HEK293 (cell line): Measurements from ENCODE around the gene PIGQ.

Experiments used
- CTCF ChIA-PET: fragments of 350-600 bp; formaldehyde crosslinking; extraction: SDS; loops from one replicate; lab custom pipeline; 2021; ENCODE audit warnings: antibody characterized with exemption; lab: Yijun Ruan, JAX
- POLR2A ChIA-PET: fragments of 300-600 bp; formaldehyde crosslinking; extraction: SDS; loops from one replicate; lab custom pipeline; 2020; ENCODE audit warnings: antibody characterized with exemption, inconsistent platforms; lab: Yijun Ruan, JAX
- H3K27ac ChIP-seq: fragments of 200-500 bp; sonication (Bioruptor generic); 2 replicates; pipeline ENCODE4 v1.5.1; 2014; ENCODE audit warnings: low read depth, low read length, control low read depth, inconsistent platforms; ENCODE audit errors: extremely low read depth
- H3K36me3 ChIP-seq, 2 experiments: fragments of 200-500 bp in 1 of 2; sonication (Bioruptor generic) in 1 of 2; 1 replicate in 1 of 2; 2 replicates in 1 of 2; pipeline ENCODE4 v1.5.1; 2014 to 2017; ENCODE audit warnings: inconsistent platforms in 2 of 2, low read length in 2 of 2; ENCODE audit not compliant: control insufficient read depth in 2 of 2, insufficient read depth in 1 of 2
- H3K4me1 ChIP-seq: fragments of 200-500 bp; sonication (Bioruptor generic); 2 replicates; pipeline ENCODE4 v1.5.1; 2014; ENCODE audit warnings: mild to moderate bottlenecking, low read length, inconsistent platforms; ENCODE audit not compliant: control insufficient read depth, insufficient read depth
- H3K4me3 ChIP-seq: 2 replicates; pipeline ENCODE4 v1.5.1; 2011; ENCODE audit warnings: low read depth, mild to moderate bottlenecking, control low read depth, low read length, moderate library complexity
- H3K9me3 ChIP-seq: fragments of 200-500 bp; sonication (Bioruptor generic); 2 replicates; pipeline ENCODE4 v1.5.1; 2014; ENCODE audit warnings: low read depth, low read length, inconsistent platforms; ENCODE audit not compliant: control insufficient read depth, insufficient read depth
- BCL11B ChIP-seq: fragments of 450-650 bp; formaldehyde crosslinking; IDR thresholded peaks from 2 replicates; pipeline ENCODE4 v1.5.1; 2016; ENCODE audit warnings: low read depth, missing biosample characterization, missing genetic modification characterization
- GLIS1 ChIP-seq: fragments of 450-650 bp; formaldehyde crosslinking; IDR thresholded peaks from 2 replicates; pipeline ENCODE4 v1.5.1; 2016; ENCODE audit warnings: missing biosample characterization, missing genetic modification characterization
- GLIS2 ChIP-seq: fragments of 450-650 bp; formaldehyde crosslinking; IDR thresholded peaks from 2 replicates; pipeline ENCODE4 v1.5.1; 2016; ENCODE audit warnings: missing biosample characterization, missing genetic modification characterization
- KLF1 ChIP-seq: fragments of 450-650 bp; formaldehyde crosslinking; IDR thresholded peaks from 2 replicates; pipeline ENCODE4 v1.5.1; 2016; ENCODE audit warnings: missing biosample characterization, missing genetic modification characterization
- SP7 ChIP-seq: fragments of 450-650 bp; formaldehyde crosslinking; IDR thresholded peaks from 2 replicates; pipeline ENCODE4 v1.5.1; 2016; ENCODE audit warnings: missing biosample characterization, missing genetic modification characterization
- TCF7L2 ChIP-seq: IDR thresholded peaks from 2 replicates; pipeline ENCODE4 v1.6.1; 2011; ENCODE audit warnings: low read depth, mild to moderate bottlenecking, inconsistent platforms, low read length, moderate library complexity, borderline replicate concordance
- ZBTB1 ChIP-seq: fragments of 450-650 bp; formaldehyde crosslinking; IDR thresholded peaks from 2 replicates; pipeline ENCODE4 v1.5.1; 2016; ENCODE audit warnings: missing biosample characterization, missing genetic modification characterization
- ZBTB8A ChIP-seq: fragments of 450-650 bp; formaldehyde crosslinking; IDR thresholded peaks from 2 replicates; pipeline ENCODE4 v1.5.1; 2016; ENCODE audit warnings: missing biosample characterization, missing genetic modification characterization
- ZIC2 ChIP-seq: fragments of 450-650 bp; formaldehyde crosslinking; IDR thresholded peaks from 2 replicates; pipeline ENCODE4 v1.5.1; 2016; ENCODE audit warnings: missing biosample characterization, missing genetic modification characterization
- ZNF10 ChIP-seq: fragments of 450-650 bp; formaldehyde crosslinking; IDR thresholded peaks from 2 replicates; pipeline ENCODE4 v1.5.1; 2017; ENCODE audit warnings: missing biosample characterization, missing genetic modification characterization
- ZNF132 ChIP-seq: fragments of 450-650 bp; formaldehyde crosslinking; IDR thresholded peaks from 2 replicates; pipeline ENCODE4 v1.5.1; 2017; ENCODE audit warnings: missing biosample characterization, missing genetic modification characterization, borderline replicate concordance
- ZNF2 ChIP-seq: fragments of 450-650 bp; formaldehyde crosslinking; IDR thresholded peaks from 2 replicates; pipeline ENCODE4 v1.5.1; 2016; ENCODE audit warnings: missing biosample characterization, missing genetic modification characterization
- ZNF274 ChIP-seq, 2 experiments: fragments of 200-500 bp in 1 of 2; fragments of 450-650 bp in 1 of 2; sonication (Bioruptor generic) in 1 of 2; formaldehyde crosslinking in 1 of 2; IDR thresholded peaks; 2 replicates each; pipeline versions ENCODE4 v1.5.1 to v1.6.1; 2014 to 2016; ENCODE audit warnings: borderline replicate concordance in 1 of 2, inconsistent platforms in 1 of 2, low read length in 1 of 2, missing biosample characterization in 1 of 2, missing genetic modification characterization in 1 of 2
- ZNF366 ChIP-seq: fragments of 450-650 bp; formaldehyde crosslinking; conservative IDR thresholded peaks from 2 replicates; pipeline ENCODE4 v1.5.1; 2016; ENCODE audit warnings: missing biosample characterization, missing genetic modification characterization
- ZNF654 ChIP-seq: fragments of 450-650 bp; formaldehyde crosslinking; IDR thresholded peaks from 2 replicates; pipeline ENCODE4 v1.5.1; 2016; ENCODE audit warnings: low read depth, missing biosample characterization, missing genetic modification characterization
- ZNF792 ChIP-seq: fragments of 450-650 bp; formaldehyde crosslinking; IDR thresholded peaks from 2 replicates; pipeline ENCODE4 v1.5.1; 2016; ENCODE audit warnings: missing biosample characterization, missing genetic modification characterization
- ZNF837 ChIP-seq: fragments of 450-650 bp; formaldehyde crosslinking; IDR thresholded peaks from 2 replicates; pipeline ENCODE4 v1.5.1; 2016; ENCODE audit warnings: missing biosample characterization, missing genetic modification characterization
- TF ChIP-seq, protein P1 (sequence below): fragments of 450-650 bp; formaldehyde crosslinking; IDR thresholded peaks from 2 replicates; pipeline ENCODE4 v1.5.1; 2016; ENCODE audit warnings: missing biosample characterization, missing genetic modification characterization

The PIGQ gene

DNA sequence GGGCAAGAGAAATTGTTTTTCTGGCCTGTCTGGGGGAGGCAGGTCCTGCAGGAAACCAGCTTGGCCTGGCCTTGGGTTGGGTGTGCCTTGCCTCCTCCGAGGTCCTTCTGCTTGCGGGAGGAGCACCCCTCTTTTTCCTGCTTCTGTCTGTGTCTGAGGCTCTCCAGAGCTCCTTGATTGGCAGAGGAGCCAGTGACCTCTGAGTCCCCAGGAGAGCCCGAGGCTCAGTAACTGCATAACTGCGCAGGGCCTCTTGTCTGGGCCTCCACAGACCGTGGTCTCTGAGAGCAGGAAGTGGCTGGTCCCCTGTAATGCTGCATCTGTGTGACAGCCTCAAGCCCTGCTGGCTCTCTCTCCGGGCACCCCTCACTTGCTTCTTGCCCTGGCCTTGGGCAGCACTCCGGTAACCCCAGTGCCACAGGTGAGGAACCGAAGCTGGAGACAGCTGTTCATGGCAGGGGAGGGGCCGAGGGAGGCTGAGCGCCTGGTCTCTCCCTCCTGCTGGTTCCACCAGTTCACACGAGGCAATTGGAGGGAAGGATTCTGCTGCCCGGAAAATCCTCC, 40.7 kb upstream of the PIGQ start (continued):
- TF ChIP-seq, protein P1, sequence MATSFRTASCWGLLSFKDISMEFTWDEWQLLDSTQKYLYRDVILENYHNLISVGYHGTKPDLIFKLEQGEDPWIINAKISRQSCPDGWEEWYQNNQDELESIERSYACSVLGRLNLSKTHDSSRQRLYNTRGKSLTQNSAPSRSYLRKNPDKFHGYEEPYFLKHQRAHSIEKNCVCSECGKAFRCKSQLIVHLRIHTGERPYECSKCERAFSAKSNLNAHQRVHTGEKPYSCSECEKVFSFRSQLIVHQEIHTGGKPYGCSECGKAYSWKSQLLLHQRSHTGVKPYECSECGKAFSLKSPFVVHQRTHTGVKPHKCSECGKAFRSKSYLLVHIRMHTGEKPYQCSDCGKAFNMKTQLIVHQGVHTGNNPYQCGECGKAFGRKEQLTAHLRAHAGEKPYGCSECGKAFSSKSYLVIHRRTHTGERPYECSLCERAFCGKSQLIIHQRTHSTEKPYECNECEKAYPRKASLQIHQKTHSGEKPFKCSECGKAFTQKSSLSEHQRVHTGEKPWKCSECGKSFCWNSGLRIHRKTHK (tag by site-specific recombination), result no peak

- POLR2A ChIA-PET, result no interaction called here
- CTCF ChIA-PET, result interaction anchor here (0.6 kb wide), 1 partner anchor 129 kb away, joined by 4 read pairs; no protein-coding TSS in a partner anchor
Observed at GRCh38 chr16:530111-530817, 39.5 kb upstream of the PIGQ start.

DNA sequence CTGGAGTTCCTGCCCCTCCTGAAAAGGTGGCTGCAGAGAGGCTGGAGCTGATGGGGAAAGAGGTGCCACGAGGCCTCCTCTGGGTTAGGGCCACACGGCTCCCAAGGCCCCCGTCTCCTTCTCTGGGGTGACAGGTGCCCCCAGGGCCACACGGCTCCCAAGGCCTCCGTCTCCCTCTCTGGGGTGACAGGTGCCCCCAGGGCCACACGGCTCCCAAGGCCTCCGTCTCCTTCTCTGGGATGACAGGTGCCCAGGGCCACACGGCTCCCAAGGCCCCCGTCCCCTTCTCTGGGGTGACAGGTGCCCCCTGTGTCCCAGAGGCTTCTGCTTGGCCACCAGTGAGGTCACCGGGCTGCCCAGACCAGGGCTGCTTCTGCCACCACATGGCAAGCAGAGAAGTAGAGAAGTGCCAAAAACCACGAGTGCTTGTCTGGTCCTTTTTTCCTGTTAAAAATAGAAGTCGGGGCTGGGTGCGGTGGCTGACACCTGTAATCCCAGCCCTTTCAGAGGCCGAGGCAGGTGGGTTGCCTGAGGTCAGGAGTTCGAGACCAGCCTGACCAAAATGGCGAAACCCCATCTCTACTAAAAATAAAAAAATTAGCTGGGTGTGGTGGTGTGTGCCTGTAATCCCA, 38.2 kb upstream of the PIGQ start:
- ChIA-PET CTCF (interaction anchor here (0.9 kb wide), 1 partner anchor 181 kb away, joined by 3 read pairs; no protein-coding TSS in a partner anchor), POLR2A (interaction anchor here (0.6 kb wide), 1 partner anchor 11 kb away, joined by 3 read pairs; no protein-coding TSS in a partner anchor)
- Histone ChIP-seq H3K4me1 (peaks cover 8% of the 10 kb centered on the region), H3K9me3 (no peaks in the 10 kb centered on the region), H3K36me3 (peaks cover 0 to 29% of the 10 kb centered on the region in 2 experiments; a peak in 2 of 3 replicates), H3K27ac (no peak overlapping the region), H3K4me3 (no peak overlapping the region)
- TF ChIP-seq SP7 (tag by site-specific recombination), result no peak
- TF ChIP-seq ZNF837, result no peak
- TF ChIP-seq ZNF792 (tag by site-specific recombination), result no peak
- no peak for TF ChIP-seq ZNF132 (tag by site-specific recombination)
- TF ChIP-seq TCF7L2, result no peak
- TF ChIP-seq ZNF366 (tag by site-specific recombination), result no peak
- TF ChIP-seq ZNF10 (tag by site-specific recombination), result no peak
- no peak for TF ChIP-seq ZNF274 (IDR thresholded peaks at IDR 0.05; ENCODE audit: low read length)
- TF ChIP-seq ZNF274 (tag by site-specific recombination; IDR thresholded peaks at IDR 0.05; ENCODE audit: borderline replicate concordance), result no peak
- no peak for TF ChIP-seq ZNF654 (tag by site-specific recombination)

More at GRCh38 chr16:530111-530817, 39.5 kb upstream of the PIGQ start:
- TF ChIP-seq GLIS2 (peak; percentile 41), ZNF2 (tag by site-specific recombination) (no peak), GLIS1 (tag by site-specific recombination) (peak; percentile 20; the same call in 1 of the 2 replicates), ZIC2 (tag by site-specific recombination) (0 out of 2 replicates have a peak, but pooled peaks have one; percentile 14), KLF1 (tag by site-specific recombination) (peak; percentile 90)
- Histone ChIP-seq H3K4me1 (peaks cover 8% of the 10 kb centered on the region), H3K4me3 (no peak overlapping the region), H3K36me3 (peaks cover 0 to 26% of the 10 kb centered on the region in 2 experiments; a peak in 2 of 3 replicates), H3K9me3 (no peaks in the 10 kb centered on the region), H3K27ac (no peak overlapping the region)

DNA sequence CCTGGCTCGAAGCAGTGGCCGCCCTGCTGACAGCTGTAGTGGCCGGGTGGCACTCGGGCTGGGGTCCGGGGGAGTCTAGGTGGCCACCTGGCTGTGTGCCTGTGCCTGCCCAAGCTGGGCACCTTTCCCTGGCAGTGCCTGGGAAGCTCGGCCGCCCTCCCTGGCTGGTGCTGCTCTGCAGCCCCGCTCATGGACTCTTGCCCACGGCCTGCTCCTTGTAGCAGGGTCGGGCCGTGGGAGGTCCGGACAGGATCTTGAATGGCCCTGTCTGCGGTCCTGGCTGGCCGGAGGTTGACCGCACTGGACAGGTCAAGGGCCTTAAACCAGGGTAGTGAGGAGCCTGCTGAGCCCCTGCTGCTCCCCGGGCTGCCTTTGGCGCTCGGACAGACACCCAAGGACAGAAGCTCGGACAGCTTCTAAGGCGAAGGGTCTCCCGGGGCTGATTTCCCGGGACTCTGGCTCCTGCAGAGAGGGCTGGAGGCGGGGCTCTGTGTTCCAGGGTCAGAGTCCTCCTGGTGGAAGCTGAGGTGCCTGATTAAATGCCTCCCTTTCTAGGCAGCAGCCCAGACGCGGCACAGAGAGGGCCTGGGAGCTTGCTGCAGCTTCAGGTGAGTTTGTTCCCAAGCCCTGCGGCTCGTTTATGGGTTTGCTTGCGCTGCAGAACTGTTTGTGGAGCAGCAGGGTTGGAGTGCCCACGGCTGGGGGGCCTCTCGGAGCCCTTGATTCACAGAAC, 36.2 kb upstream of the PIGQ start:
- no peak overlapping the region for H3K4me3 ChIP-seq
- no peaks in the 10 kb centered on the region for H3K9me3 ChIP-seq
- H3K4me1 ChIP-seq, result peaks cover 8% of the 10 kb centered on the region
- ChIA-PET POLR2A (no interaction called here), CTCF (interaction anchor here (0.6 kb wide), 1 partner anchor 1470 kb away, joined by 3 read pairs; no protein-coding TSS in a partner anchor)
- TF ChIP-seq BCL11B (peak; percentile 76; the same call in 1 of the 2 replicates), ZBTB1 (tag by site-specific recombination) (no peak), TCF7L2 (no peak), ZIC2 (tag by site-specific recombination) (peak; percentile 85), GLIS1 (tag by site-specific recombination) (peak; percentile 44; the same call in 1 of the 2 replicates), ZBTB8A (tag by site-specific recombination) (peak; percentile 11; the same call in 1 of the 2 replicates)
- H3K36me3 ChIP-seq, result peaks cover 0 to 48% of the 10 kb centered on the region in 2 experiments; a peak in 2 of 3 replicates
- H3K27ac ChIP-seq, result peak overlapping the region; percentile 37; the same call in 1 of the 2 replicates
